Measurements from ENCODE around the gene DNASE1L3.

DNA sequence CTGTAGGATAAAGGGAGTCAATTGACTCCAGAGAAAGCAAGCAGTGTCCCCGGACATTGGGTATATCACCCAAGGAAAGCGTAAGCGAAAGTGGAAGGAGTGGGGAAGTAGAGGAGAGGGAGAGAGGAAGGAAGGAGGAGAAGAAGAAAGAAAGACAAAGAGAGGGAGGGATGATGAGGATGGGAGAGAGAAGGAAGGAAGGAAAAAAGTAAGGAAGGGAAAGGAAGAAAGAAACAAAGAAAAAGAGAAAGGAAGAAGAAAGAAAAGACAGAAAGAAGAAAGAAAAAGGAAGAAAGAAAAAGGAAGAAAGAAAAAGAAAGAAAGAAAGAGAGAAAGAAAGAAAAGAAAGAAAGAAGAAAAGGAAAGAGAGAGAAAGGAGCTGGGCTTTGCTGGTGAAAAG is 839 bp downstream of the DNASE1L3 start:
- TF ChIP-seq BHLHE40 (IDR thresholded peaks at IDR 0.05; ENCODE audit: borderline replicate concordance) (no peak), FOXK2 (IDR thresholded peaks at IDR 0.05) (no peak)
